ENCODE results near the gene RAP2A.

The RAP2A gene

GRCh38 chr13:97408938-97409337 is 25.0 kb upstream of the RAP2A start:
- Histone ChIP-seq H3K27me3 (ENCODE audit: insufficient read depth, low read depth) (no peaks in the 10 kb centered on the region), H3K27ac (no peak overlapping the region), H4K20me1 (ENCODE audit: insufficient read depth) (no peaks in the 10 kb centered on the region), H3K4me1 (ENCODE audit: low read depth, poor library complexity, severe bottlenecking) (no peaks in the 10 kb centered on the region), H3K4me3 (IDR thresholded peaks at IDR 0.05; ENCODE audit: insufficient read depth, low read depth, low read length) (no peak overlapping the region), H3K79me2 (ENCODE audit: insufficient read depth, low read depth) (no peaks in the 10 kb centered on the region), H2AFZ (ENCODE audit: low read depth) (no peak overlapping the region), H3K36me3 (ENCODE audit: insufficient read depth) (no peaks in the 10 kb centered on the region), H3K4me2 (no peak overlapping the region), H3K9ac (no peak overlapping the region)
- no peak for TF ChIP-seq CTCF (conservative IDR thresholded peaks at IDR 0.05; ENCODE audit: low read depth, low read length)

- H4K20me1 ChIP-seq (ENCODE audit: insufficient read depth): no peaks in the 10 kb centered on the region
- no peaks in the 10 kb centered on the region for H3K79me2 ChIP-seq (ENCODE audit: insufficient read depth, low read depth)
- no peak overlapping the region for H3K4me3 ChIP-seq (IDR thresholded peaks at IDR 0.05; ENCODE audit: insufficient read depth, low read depth, low read length)
- H3K36me3 ChIP-seq (ENCODE audit: insufficient read depth): no peaks in the 10 kb centered on the region
- H3K27ac ChIP-seq: no peak overlapping the region
- H3K9ac ChIP-seq: no peak overlapping the region
- H3K4me2 ChIP-seq: no peak overlapping the region
- H2AFZ ChIP-seq (ENCODE audit: low read depth): no peak overlapping the region
- no peaks in the 10 kb centered on the region for H3K4me1 ChIP-seq (ENCODE audit: low read depth, poor library complexity, severe bottlenecking)
- TF ChIP-seq CTCF (conservative IDR thresholded peaks at IDR 0.05; ENCODE audit: low read depth, low read length): no peak
- no peaks in the 10 kb centered on the region for H3K27me3 ChIP-seq (ENCODE audit: insufficient read depth, low read depth)
These were observed 22.0 kb upstream of the RAP2A start for GRCh38 chr13:97411984-97412383.

GRCh38 chr13:97413694-97414093 is 20.3 kb upstream of the RAP2A start:
- Histone ChIP-seq H2AFZ (ENCODE audit: low read depth) (no peak overlapping the region), H3K27me3 (ENCODE audit: insufficient read depth, low read depth) (no peaks in the 10 kb centered on the region), H3K4me2 (no peak overlapping the region), H3K27ac (no peak overlapping the region), H4K20me1 (ENCODE audit: insufficient read depth) (no peaks in the 10 kb centered on the region), H3K4me3 (IDR thresholded peaks at IDR 0.05; ENCODE audit: insufficient read depth, low read depth, low read length) (no peak overlapping the region), H3K79me2 (ENCODE audit: insufficient read depth, low read depth) (no peaks in the 10 kb centered on the region), H3K4me1 (ENCODE audit: low read depth, poor library complexity, severe bottlenecking) (no peaks in the 10 kb centered on the region), H3K9ac (no peak overlapping the region), H3K36me3 (ENCODE audit: insufficient read depth) (no peaks in the 10 kb centered on the region)
- TF ChIP-seq CTCF (conservative IDR thresholded peaks at IDR 0.05; ENCODE audit: low read depth, low read length): no peak

- Histone ChIP-seq H3K27ac (no peak overlapping the region), H4K20me1 (ENCODE audit: insufficient read depth) (no peaks in the 10 kb centered on the region), H3K4me1 (ENCODE audit: low read depth, poor library complexity, severe bottlenecking) (no peaks in the 10 kb centered on the region), H3K9ac (no peak overlapping the region), H3K4me2 (no peak overlapping the region), H3K27me3 (ENCODE audit: insufficient read depth, low read depth) (no peaks in the 10 kb centered on the region), H2AFZ (ENCODE audit: low read depth) (no peak overlapping the region), H3K36me3 (ENCODE audit: insufficient read depth) (no peaks in the 10 kb centered on the region), H3K4me3 (IDR thresholded peaks at IDR 0.05; ENCODE audit: insufficient read depth, low read depth, low read length) (no peak overlapping the region), H3K79me2 (ENCODE audit: insufficient read depth, low read depth) (no peaks in the 10 kb centered on the region)
- no peak for TF ChIP-seq CTCF (conservative IDR thresholded peaks at IDR 0.05; ENCODE audit: low read depth, low read length)
These were observed 19.6 kb upstream of the RAP2A start for GRCh38 chr13:97414392-97414791.

- H4K20me1 ChIP-seq (ENCODE audit: insufficient read depth): no peaks in the 10 kb centered on the region
- no peaks in the 10 kb centered on the region for H3K27me3 ChIP-seq (ENCODE audit: insufficient read depth, low read depth)
- no peak overlapping the region for H3K4me3 ChIP-seq (IDR thresholded peaks at IDR 0.05; ENCODE audit: insufficient read depth, low read depth, low read length)
- H3K4me1 ChIP-seq (ENCODE audit: low read depth, poor library complexity, severe bottlenecking): no peaks in the 10 kb centered on the region
- H3K27ac ChIP-seq: no peak overlapping the region
- TF ChIP-seq CTCF (conservative IDR thresholded peaks at IDR 0.05; ENCODE audit: low read depth, low read length): no peak
- no peak overlapping the region for H3K4me2 ChIP-seq
- no peak overlapping the region for H2AFZ ChIP-seq (ENCODE audit: low read depth)
- no peak overlapping the region for H3K9ac ChIP-seq
- H3K36me3 ChIP-seq (ENCODE audit: insufficient read depth): no peaks in the 10 kb centered on the region
- H3K79me2 ChIP-seq (ENCODE audit: insufficient read depth, low read depth): no peaks in the 10 kb centered on the region
These were observed 16.3 kb upstream of the RAP2A start for GRCh38 chr13:97417698-97418097.

Data from KMS-11 (cell line).